ENCODE data around the gene PLS1.

PLS1 gene

GRCh38 chr3:142664311-142664710, 68.1 kb downstream of the PLS1 start:
- no peak for ATAC-seq
- TF ChIP-seq ZC3H10 (CRISPR knock-in tag; IDR thresholded peaks at IDR 0.05) (no peak), ARNTL (CRISPR knock-in tag; IDR thresholded peaks at IDR 0.05; ENCODE audit: borderline replicate concordance, low read depth) (no peak), BACH2 (CRISPR knock-in tag; IDR thresholded peaks at IDR 0.05; ENCODE audit: borderline replicate concordance) (no peak), ZFP30 (CRISPR knock-in tag; IDR thresholded peaks at IDR 0.05) (no peak), GLIS3 (CRISPR knock-in tag; IDR thresholded peaks at IDR 0.05) (no peak), CSDC2 (CRISPR knock-in tag; IDR thresholded peaks at IDR 0.05) (no peak), RARB (CRISPR knock-in tag; IDR thresholded peaks at IDR 0.05) (no peak), PPARA (CRISPR knock-in tag; IDR thresholded peaks at IDR 0.05; ENCODE audit: borderline replicate concordance) (no peak), POU6F1 (CRISPR knock-in tag; IDR thresholded peaks at IDR 0.05; ENCODE audit: borderline replicate concordance, low read depth) (no peak), TCF4 (CRISPR knock-in tag; IDR thresholded peaks at IDR 0.05; ENCODE audit: borderline replicate concordance) (no peak), ESRRG (CRISPR knock-in tag; IDR thresholded peaks at IDR 0.05) (no peak), ZNF8 (CRISPR knock-in tag; IDR thresholded peaks at IDR 0.05) (no peak), PATZ1 (CRISPR knock-in tag; IDR thresholded peaks at IDR 0.05; ENCODE audit: borderline replicate concordance) (no peak), SNAI2 (CRISPR knock-in tag; IDR thresholded peaks at IDR 0.05) (no peak)
- TF ChIP-seq, protein P1, sequence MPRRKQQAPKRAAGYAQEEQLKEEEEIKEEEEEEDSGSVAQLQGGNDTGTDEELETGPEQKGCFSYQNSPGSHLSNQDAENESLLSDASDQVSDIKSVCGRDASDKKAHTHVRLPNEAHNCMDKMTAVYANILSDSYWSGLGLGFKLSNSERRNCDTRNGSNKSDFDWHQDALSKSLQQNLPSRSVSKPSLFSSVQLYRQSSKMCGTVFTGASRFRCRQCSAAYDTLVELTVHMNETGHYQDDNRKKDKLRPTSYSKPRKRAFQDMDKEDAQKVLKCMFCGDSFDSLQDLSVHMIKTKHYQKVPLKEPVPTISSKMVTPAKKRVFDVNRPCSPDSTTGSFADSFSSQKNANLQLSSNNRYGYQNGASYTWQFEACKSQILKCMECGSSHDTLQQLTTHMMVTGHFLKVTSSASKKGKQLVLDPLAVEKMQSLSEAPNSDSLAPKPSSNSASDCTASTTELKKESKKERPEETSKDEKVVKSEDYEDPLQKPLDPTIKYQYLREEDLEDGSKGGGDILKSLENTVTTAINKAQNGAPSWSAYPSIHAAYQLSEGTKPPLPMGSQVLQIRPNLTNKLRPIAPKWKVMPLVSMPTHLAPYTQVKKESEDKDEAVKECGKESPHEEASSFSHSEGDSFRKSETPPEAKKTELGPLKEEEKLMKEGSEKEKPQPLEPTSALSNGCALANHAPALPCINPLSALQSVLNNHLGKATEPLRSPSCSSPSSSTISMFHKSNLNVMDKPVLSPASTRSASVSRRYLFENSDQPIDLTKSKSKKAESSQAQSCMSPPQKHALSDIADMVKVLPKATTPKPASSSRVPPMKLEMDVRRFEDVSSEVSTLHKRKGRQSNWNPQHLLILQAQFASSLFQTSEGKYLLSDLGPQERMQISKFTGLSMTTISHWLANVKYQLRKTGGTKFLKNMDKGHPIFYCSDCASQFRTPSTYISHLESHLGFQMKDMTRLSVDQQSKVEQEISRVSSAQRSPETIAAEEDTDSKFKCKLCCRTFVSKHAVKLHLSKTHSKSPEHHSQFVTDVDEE (CRISPR knock-in tag; IDR thresholded peaks at IDR 0.05) = no peak
- TF ChIP-seq, protein P2, sequence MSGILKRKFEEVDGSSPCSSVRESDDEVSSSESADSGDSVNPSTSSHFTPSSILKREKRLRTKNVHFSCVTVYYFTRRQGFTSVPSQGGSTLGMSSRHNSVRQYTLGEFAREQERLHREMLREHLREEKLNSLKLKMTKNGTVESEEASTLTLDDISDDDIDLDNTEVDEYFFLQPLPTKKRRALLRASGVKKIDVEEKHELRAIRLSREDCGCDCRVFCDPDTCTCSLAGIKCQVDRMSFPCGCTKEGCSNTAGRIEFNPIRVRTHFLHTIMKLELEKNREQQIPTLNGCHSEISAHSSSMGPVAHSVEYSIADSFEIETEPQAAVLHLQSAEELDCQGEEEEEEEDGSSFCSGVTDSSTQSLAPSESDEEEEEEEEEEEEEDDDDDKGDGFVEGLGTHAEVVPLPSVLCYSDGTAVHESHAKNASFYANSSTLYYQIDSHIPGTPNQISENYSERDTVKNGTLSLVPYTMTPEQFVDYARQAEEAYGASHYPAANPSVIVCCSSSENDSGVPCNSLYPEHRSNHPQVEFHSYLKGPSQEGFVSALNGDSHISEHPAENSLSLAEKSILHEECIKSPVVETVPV (CRISPR knock-in tag; IDR thresholded peaks at IDR 0.05) = no peak

DNA sequence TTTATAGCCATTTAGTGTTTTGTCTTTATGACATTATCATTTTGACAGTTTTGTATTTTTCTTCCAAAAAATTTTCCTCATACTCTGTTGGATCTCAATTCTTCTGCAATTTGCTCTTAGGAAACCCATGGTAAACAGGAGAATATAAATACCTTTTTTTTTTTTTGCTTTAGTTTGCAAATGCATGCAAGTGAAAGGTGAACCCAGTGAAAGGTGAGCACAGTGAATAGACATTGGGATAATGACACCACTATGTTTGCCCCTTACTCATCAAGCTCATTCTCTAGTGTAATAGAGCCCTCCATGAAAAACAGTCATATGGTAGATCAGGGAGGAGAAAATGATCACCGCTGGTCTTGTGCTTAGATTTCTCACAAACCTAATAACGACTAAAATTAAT, 68.6 kb downstream of the PLS1 start:
- no peak for ATAC-seq
- TF ChIP-seq PATZ1 (CRISPR knock-in tag; IDR thresholded peaks at IDR 0.05; ENCODE audit: borderline replicate concordance) (no peak), CSDC2 (CRISPR knock-in tag; IDR thresholded peaks at IDR 0.05) (no peak), GLIS3 (CRISPR knock-in tag; IDR thresholded peaks at IDR 0.05) (no peak), ESRRG (CRISPR knock-in tag; IDR thresholded peaks at IDR 0.05) (no peak), ZNF8 (CRISPR knock-in tag; IDR thresholded peaks at IDR 0.05) (no peak), SNAI2 (CRISPR knock-in tag; IDR thresholded peaks at IDR 0.05) (no peak), TCF4 (CRISPR knock-in tag; IDR thresholded peaks at IDR 0.05; ENCODE audit: borderline replicate concordance) (no peak), ZNF70 (CRISPR knock-in tag; IDR thresholded peaks at IDR 0.05) (no peak), PPARA (CRISPR knock-in tag; IDR thresholded peaks at IDR 0.05; ENCODE audit: borderline replicate concordance) (no peak), CREB5 (CRISPR knock-in tag; IDR thresholded peaks at IDR 0.05; ENCODE audit: low read depth) (no peak), POU6F1 (CRISPR knock-in tag; IDR thresholded peaks at IDR 0.05; ENCODE audit: borderline replicate concordance, low read depth) (no peak), ZFP3 (CRISPR knock-in tag; IDR thresholded peaks at IDR 0.05) (no peak), ZC3H10 (CRISPR knock-in tag; IDR thresholded peaks at IDR 0.05) (no peak), BACH2 (CRISPR knock-in tag; IDR thresholded peaks at IDR 0.05; ENCODE audit: borderline replicate concordance) (no peak), ZFP30 (CRISPR knock-in tag; IDR thresholded peaks at IDR 0.05) (no peak), TOX (CRISPR knock-in tag; IDR thresholded peaks at IDR 0.05; ENCODE audit: borderline replicate concordance) (no peak), ZNF565 (CRISPR knock-in tag; conservative IDR thresholded peaks at IDR 0.05; ENCODE audit: low read depth) (no peak), ISL1 (CRISPR knock-in tag; IDR thresholded peaks at IDR 0.05) (no peak), RARB (CRISPR knock-in tag; IDR thresholded peaks at IDR 0.05) (no peak)
- TF ChIP-seq, protein P2 (CRISPR knock-in tag; IDR thresholded peaks at IDR 0.05) = no peak
